ENCODE data around the gene MUC5B. TPM values are rescaled to one million over a fixed set of nuclear protein-coding genes. Genes with fewer than 3 reads are reported as not detected.

MUC5B gene
- total and polyA plus RNA-seq, 2 of the 13 experiments (the other 11 are each of a cell fraction or from before 2014, with no cell fraction given): 0.01 TPM; not detected in 1

- TF ChIP-seq IKZF5 (CRISPR knock-in tag; IDR thresholded peaks at IDR 0.05) (peak; percentile 51; the same call in 1 of the 2 replicates), THYN1 (CRISPR knock-in tag; IDR thresholded peaks at IDR 0.05; ENCODE audit: borderline replicate concordance, low read depth) (no peak), MED1 (CRISPR knock-in tag; IDR thresholded peaks at IDR 0.05) (peak; percentile 69; the same call in 1 of the 2 replicates), RELA (CRISPR knock-in tag; IDR thresholded peaks at IDR 0.05) (0 out of 2 replicates have a peak, but pooled peaks have one; percentile 22), TP53 (CRISPR knock-in tag; conservative IDR thresholded peaks at IDR 0.05) (no peak), CAMTA2 (CRISPR knock-in tag; IDR thresholded peaks at IDR 0.05; ENCODE audit: borderline replicate concordance) (no peak), ZNF138 (CRISPR knock-in tag; IDR thresholded peaks at IDR 0.05; ENCODE audit: low read depth) (no peak), ZSCAN31 (CRISPR knock-in tag; IDR thresholded peaks at IDR 0.05; ENCODE audit: low read depth) (no peak), FOSL1 (CRISPR knock-in tag; IDR thresholded peaks at IDR 0.05; ENCODE audit: borderline replicate concordance) (no peak), MAX (IDR thresholded peaks at IDR 0.05) (peak; percentile 80), ZNF354B (CRISPR knock-in tag; IDR thresholded peaks at IDR 0.05) (no peak), KDM6A (CRISPR knock-in tag; IDR thresholded peaks at IDR 0.05; ENCODE audit: low read depth) (0 out of 2 replicates have a peak, but pooled peaks have one; percentile 62), ASH2L (IDR thresholded peaks at IDR 0.05; ENCODE audit: insufficient read length, low read depth, low read length) (peak; percentile 35), RNF219 (CRISPR knock-in tag; IDR thresholded peaks at IDR 0.05) (no peak), ISX (CRISPR knock-in tag; conservative IDR thresholded peaks at IDR 0.05) (no peak), ZNF432 (CRISPR knock-in tag; IDR thresholded peaks at IDR 0.05; ENCODE audit: borderline replicate concordance) (no peak), PITX1 (CRISPR knock-in tag; IDR thresholded peaks at IDR 0.05) (peak; percentile 35; the same call in 1 of the 2 replicates), ZNF747 (CRISPR knock-in tag; IDR thresholded peaks at IDR 0.05; ENCODE audit: borderline replicate concordance) (no peak), ZC3H13 (CRISPR knock-in tag; IDR thresholded peaks at IDR 0.05) (no peak), ATF2 (CRISPR knock-in tag; IDR thresholded peaks at IDR 0.05) (no peak), EP300 (IDR thresholded peaks at IDR 0.05; ENCODE audit: low read depth in 2 of 2, low read length in 2 of 2) (peak in 1 of 2 experiments; percentile 61; a peak in 2 of 4 replicates), EP300 (CRISPR knock-in tag; IDR thresholded peaks at IDR 0.05; ENCODE audit: borderline replicate concordance) (no peak), DMTF1 (CRISPR knock-in tag; IDR thresholded peaks at IDR 0.05) (no peak), GATA4 (IDR thresholded peaks at IDR 0.05; ENCODE audit: borderline replicate concordance, low read depth) (peak; percentile 54; the same call in 1 of the 2 replicates)
These were observed 81.5 kb downstream of the MUC5B start (continued) for GRCh38 chr11:1304380-1304779.

All from HepG2 (cell line).